Lower lobe of right lung (tissue), 2 donors: ENCODE results near the gene RAB27B. TPM values are rescaled to one million over a fixed set of nuclear protein-coding genes. Genes with fewer than 3 reads are reported as not detected.
A peak's percentile ranks its signal among the peaks of the same experiment; 100 is the strongest.

Experiments used
- ATAC-seq, 2 donors: fragments of 200-7000 bp; cut with Tn5 transposase; one replicate each; pipeline ENCODE4 v1.9.1; 2020 to 2022; ENCODE audit warnings: mild to moderate bottlenecking in 2 of 2, moderate library complexity in 2 of 2
- DNase-seq: peaks from one replicate; pipeline ENCODE4 v3.0.0-alpha.2; 2020
- H3K27ac ChIP-seq: fragments of 200-600 bp; one replicate; pipeline ENCODE4 v1.8.0; 2022
- H3K27me3 ChIP-seq: fragments of 200-600 bp; one replicate; pipeline ENCODE4 v1.8.0; 2022; ENCODE audit warnings: low read depth
- H3K36me3 ChIP-seq: fragments of 200-600 bp; one replicate; pipeline ENCODE4 v1.8.0; 2022; ENCODE audit warnings: mild to moderate bottlenecking
- H3K4me1 ChIP-seq: fragments of 200-600 bp; one replicate; pipeline ENCODE4 v1.8.0; 2022
- H3K4me3 ChIP-seq: fragments of 200-600 bp; one replicate; pipeline ENCODE4 v1.8.0; 2022; ENCODE audit warnings: mild to moderate bottlenecking
- H3K9me3 ChIP-seq: fragments of 200-600 bp; one replicate; pipeline ENCODE4 v1.8.0; 2022
- intact Hi-C: fragments of 100-400 bp; cut with DNase I; formaldehyde crosslinking; loops from one replicate; pipeline ENCODE4 v1.11.0; 2022
- long read RNA-seq: library from polyadenylated mRNA; unstranded; transcript quantifications from one replicate; pipeline ENCODE4 v2.0.0, GENCODE V29; 2021
- total RNA-seq: library from RNA; stranded (reverse); fragmentation: NEBNext Ultra II Directional; extraction: Animal tissue kit (Norgen Biotek cat#: 25700); gene quantifications from one replicate; pipeline ENCODE4 v1.2.1, GENCODE V29; 2021
- TF ChIP-seq, protein P1 (sequence below): fragments of 200-600 bp; IDR thresholded peaks from one replicate; pipeline ENCODE4 v1.8.0; 2022; ENCODE audit warnings: antibody characterized with exemption, mild to moderate bottlenecking
- donor health status: DM: no; HTN: yes; CAD: no; lungs with severe emphysema.

RAB27B gene, protein sequence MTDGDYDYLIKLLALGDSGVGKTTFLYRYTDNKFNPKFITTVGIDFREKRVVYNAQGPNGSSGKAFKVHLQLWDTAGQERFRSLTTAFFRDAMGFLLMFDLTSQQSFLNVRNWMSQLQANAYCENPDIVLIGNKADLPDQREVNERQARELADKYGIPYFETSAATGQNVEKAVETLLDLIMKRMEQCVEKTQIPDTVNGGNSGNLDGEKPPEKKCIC
- total RNA-seq = 20.1 TPM
- long read RNA-seq, full-length matches to known transcripts = 8 of 18 reads
- long read RNA-seq, partial matches to known transcripts = 6 of 18 reads
- long read RNA-seq, other reads (novel, unspliced or antisense) = 4 of 18 reads

- Histone ChIP-seq H3K27me3 (no peaks in the 10 kb centered on the region), H3K27ac (peak within 1 kb of the TSS; percentile 80)
These were observed at the start of gene RAB27B for GRCh38 chr18:54828281-54828881. Gene RAB27B, plus strand, starts transcription at chr18:54828477. Its CDS starts 49,109 bp downstream, at chr18:54877586.

GRCh38 chr18:54780285-54780861, 47.9 kb upstream of the RAB27B start:
- no peaks in the 10 kb centered on the region for H3K36me3 ChIP-seq
- H3K27me3 ChIP-seq = no peaks in the 10 kb centered on the region
- H3K27ac ChIP-seq = no peak overlapping the region
- no peak for DNase-seq
- intact Hi-C loops = no loop called here
- TF ChIP-seq, protein P1, sequence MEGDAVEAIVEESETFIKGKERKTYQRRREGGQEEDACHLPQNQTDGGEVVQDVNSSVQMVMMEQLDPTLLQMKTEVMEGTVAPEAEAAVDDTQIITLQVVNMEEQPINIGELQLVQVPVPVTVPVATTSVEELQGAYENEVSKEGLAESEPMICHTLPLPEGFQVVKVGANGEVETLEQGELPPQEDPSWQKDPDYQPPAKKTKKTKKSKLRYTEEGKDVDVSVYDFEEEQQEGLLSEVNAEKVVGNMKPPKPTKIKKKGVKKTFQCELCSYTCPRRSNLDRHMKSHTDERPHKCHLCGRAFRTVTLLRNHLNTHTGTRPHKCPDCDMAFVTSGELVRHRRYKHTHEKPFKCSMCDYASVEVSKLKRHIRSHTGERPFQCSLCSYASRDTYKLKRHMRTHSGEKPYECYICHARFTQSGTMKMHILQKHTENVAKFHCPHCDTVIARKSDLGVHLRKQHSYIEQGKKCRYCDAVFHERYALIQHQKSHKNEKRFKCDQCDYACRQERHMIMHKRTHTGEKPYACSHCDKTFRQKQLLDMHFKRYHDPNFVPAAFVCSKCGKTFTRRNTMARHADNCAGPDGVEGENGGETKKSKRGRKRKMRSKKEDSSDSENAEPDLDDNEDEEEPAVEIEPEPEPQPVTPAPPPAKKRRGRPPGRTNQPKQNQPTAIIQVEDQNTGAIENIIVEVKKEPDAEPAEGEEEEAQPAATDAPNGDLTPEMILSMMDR = no peak
- H3K4me1 ChIP-seq = no peaks in the 10 kb centered on the region
- ATAC-seq = no peak
- no peaks in the 10 kb centered on the region for H3K9me3 ChIP-seq
- no peak overlapping the region for H3K4me3 ChIP-seq

More at GRCh38 chr18:54828281-54828881, at the start of gene RAB27B:
- ATAC-seq (peak; percentile 96 to 97), DNase-seq (peak; percentile 89)
- H3K4me1 ChIP-seq = no peaks in the 10 kb centered on the region
- intact Hi-C loops = no loop called here
- H3K9me3 ChIP-seq = no peaks in the 10 kb centered on the region
- TF ChIP-seq, protein P1 = no peak
- peak within 1 kb of the TSS; percentile 59 for H3K4me3 ChIP-seq
- no peaks in the 10 kb centered on the region for H3K36me3 ChIP-seq

- DNase-seq (no peak), ATAC-seq (no peak)
- H3K36me3 ChIP-seq = no peaks in the 10 kb centered on the region
- no peaks in the 10 kb centered on the region for H3K9me3 ChIP-seq
- TF ChIP-seq, protein P1 = no peak
- no peaks in the 10 kb centered on the region for H3K27me3 ChIP-seq
- no peak overlapping the region for H3K4me3 ChIP-seq
- no peaks in the 10 kb centered on the region for H3K4me1 ChIP-seq
- intact Hi-C loops = no loop called here
- no peak overlapping the region for H3K27ac ChIP-seq
These were observed 47.3 kb upstream of the RAB27B start for GRCh38 chr18:54780970-54781369.

- DNase-seq (no peak), ATAC-seq (no peak)
- no peak overlapping the region for H3K4me3 ChIP-seq
- intact Hi-C loops = no loop called here
- no peaks in the 10 kb centered on the region for H3K36me3 ChIP-seq
- no peaks in the 10 kb centered on the region for H3K4me1 ChIP-seq
- no peaks in the 10 kb centered on the region for H3K9me3 ChIP-seq
- TF ChIP-seq, protein P1 = no peak
- no peak overlapping the region for H3K27ac ChIP-seq
- no peaks in the 10 kb centered on the region for H3K27me3 ChIP-seq
These were observed 45.1 kb upstream of the RAB27B start for GRCh38 chr18:54783139-54783538.

DNA sequence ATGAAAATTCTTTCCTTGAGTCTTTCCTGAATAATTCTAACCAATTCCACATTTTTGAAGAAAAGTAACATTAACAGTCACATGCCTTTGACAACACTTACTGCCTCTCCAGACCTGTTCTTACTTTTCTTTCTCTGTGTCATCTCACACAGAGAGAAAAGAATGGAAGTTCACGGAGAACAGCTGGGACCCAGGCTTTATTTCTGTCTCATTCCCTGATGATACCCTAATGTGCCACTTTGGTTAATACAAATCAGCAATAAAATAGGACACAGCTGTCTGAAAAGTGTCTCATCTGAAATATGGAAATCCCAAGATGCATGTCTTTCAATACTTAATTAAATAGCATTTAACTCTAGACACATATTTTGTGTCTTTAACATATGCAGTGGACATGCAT, 42.1 kb upstream of the RAB27B start:
- no peak for ATAC-seq
- Histone ChIP-seq H3K27me3 (no peaks in the 10 kb centered on the region), H3K4me1 (no peaks in the 10 kb centered on the region), H3K27ac (no peak overlapping the region), H3K36me3 (no peaks in the 10 kb centered on the region), H3K9me3 (no peaks in the 10 kb centered on the region), H3K4me3 (no peak overlapping the region)
- intact Hi-C loops = no loop called here
- DNase-seq = no peak
- TF ChIP-seq, protein P1 = no peak
